SIG-M5 treated with dmso at 0.1 percent for 504 hours (cell line): ENCODE results near the gene CELF4.
"Not testable (repeated sequence)": the region's sequence is repeated elsewhere in the genome, so short reads cannot be mapped to it uniquely, and the experiment has no call there.

ENCODE experiments used
- DNase-seq: peaks from one replicate; lab custom pipeline; 2025; ENCODE audit not compliant: unreplicated experiment; lab: John Stamatoyannopoulos, UW

The CELF4 gene

GRCh38 chr18:37375181-37375580 is 190.4 kb downstream of the CELF4 start:
- DNase-seq, result no peak

- no peak for DNase-seq
Measured at GRCh38 chr18:37368110-37368954, 197.3 kb downstream of the CELF4 start.

- DNase-seq, result no peak
Measured at GRCh38 chr18:37364237-37364636, 201.4 kb downstream of the CELF4 start.

- DNase-seq, result no peak
Measured at GRCh38 chr18:37362158-37362890, 203.3 kb downstream of the CELF4 start.

GRCh38 chr18:37361335-37362157 is 204.1 kb downstream of the CELF4 start:
- DNase-seq, result no peak

GRCh38 chr18:37358061-37358460 is 207.5 kb downstream of the CELF4 start:
- not testable (repeated sequence) for DNase-seq

GRCh38 chr18:37355772-37356171 is 209.8 kb downstream of the CELF4 start:
- DNase-seq, result no peak

GRCh38 chr18:37351110-37351509 is 214.5 kb downstream of the CELF4 start:
- no peak for DNase-seq

GRCh38 chr18:37348729-37349128 is 216.9 kb downstream of the CELF4 start:
- no peak for DNase-seq

GRCh38 chr18:37346048-37346447 is 219.6 kb downstream of the CELF4 start:
- DNase-seq, result no peak

GRCh38 chr18:37343542-37343851 is 222.1 kb downstream of the CELF4 start:
- DNase-seq, result no peak

GRCh38 chr18:37341473-37342086 is 224.0 kb downstream of the CELF4 start:
- no peak for DNase-seq

- DNase-seq, result no peak
Measured at GRCh38 chr18:37341016-37341415, 224.6 kb downstream of the CELF4 start.

GRCh38 chr18:37339701-37340215 is 225.8 kb downstream of the CELF4 start:
- no peak for DNase-seq

GRCh38 chr18:37336568-37337285 is 228.9 kb downstream of the CELF4 start:
- no peak for DNase-seq

- no peak for DNase-seq
Measured at GRCh38 chr18:37335409-37335736, 230.2 kb downstream of the CELF4 start.

GRCh38 chr18:37334631-37335408 is 230.8 kb downstream of the CELF4 start:
- no peak for DNase-seq

GRCh38 chr18:37332628-37333420 is 232.8 kb downstream of the CELF4 start:
- no peak for DNase-seq

- DNase-seq, result no peak
Measured at GRCh38 chr18:37332219-37332618, 233.4 kb downstream of the CELF4 start.
